ENCODE data around the gene METRNL.
"Not testable (repeated sequence)": the region's sequence is repeated elsewhere in the genome, so short reads cannot be mapped to it uniquely, and the experiment has no call there.

Gene METRNL, protein sequence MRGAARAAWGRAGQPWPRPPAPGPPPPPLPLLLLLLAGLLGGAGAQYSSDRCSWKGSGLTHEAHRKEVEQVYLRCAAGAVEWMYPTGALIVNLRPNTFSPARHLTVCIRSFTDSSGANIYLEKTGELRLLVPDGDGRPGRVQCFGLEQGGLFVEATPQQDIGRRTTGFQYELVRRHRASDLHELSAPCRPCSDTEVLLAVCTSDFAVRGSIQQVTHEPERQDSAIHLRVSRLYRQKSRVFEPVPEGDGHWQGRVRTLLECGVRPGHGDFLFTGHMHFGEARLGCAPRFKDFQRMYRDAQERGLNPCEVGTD

DNA sequence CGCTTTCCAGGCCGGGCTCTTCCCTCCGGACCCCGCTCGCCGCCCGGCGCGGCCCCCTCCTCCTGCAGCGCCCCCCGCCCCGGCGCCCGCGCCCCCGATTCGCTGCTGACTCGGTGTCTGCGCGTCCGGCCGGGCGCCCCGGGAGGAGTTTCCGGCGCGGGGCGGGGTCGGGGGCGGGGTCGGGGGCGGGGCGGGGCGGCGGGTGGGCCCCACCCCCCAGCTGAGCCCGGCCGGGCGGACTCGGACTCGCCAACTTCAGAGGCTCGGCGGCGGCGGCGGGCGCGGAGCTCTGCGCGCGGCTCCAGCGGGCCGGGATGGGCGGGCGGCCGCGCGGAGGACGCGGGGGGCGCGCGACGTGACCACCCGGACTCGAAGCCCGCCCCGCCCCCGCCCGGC, at the start of gene METRNL:
Gene METRNL, plus strand, starts transcription at position 258 of the 396 bp plus-strand sequence. CDS start 207 bp downstream, outside the sequence.
- peak; percentile 47 for DNase-seq

DNA sequence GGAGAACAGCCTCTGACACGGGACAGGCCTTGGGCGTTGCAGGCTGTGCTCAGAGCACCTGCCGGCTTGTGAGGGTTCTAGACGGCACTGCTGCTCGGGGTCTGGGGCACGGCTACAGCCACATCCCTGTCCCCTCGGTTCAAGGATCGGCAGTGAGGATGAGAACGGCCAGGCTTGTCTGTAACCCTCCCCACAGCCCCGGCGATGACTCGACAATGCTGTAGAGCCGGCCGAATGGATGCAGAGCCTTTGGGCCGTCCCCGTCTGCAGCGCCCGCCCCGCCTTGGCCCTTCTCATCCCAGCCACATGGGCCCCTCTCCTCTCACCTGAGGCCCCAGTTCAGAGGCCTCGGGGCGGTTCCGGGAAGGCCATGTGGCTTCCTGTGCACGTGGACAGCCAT, 49.0 kb upstream of the METRNL start:
- no peak for DNase-seq

DNA sequence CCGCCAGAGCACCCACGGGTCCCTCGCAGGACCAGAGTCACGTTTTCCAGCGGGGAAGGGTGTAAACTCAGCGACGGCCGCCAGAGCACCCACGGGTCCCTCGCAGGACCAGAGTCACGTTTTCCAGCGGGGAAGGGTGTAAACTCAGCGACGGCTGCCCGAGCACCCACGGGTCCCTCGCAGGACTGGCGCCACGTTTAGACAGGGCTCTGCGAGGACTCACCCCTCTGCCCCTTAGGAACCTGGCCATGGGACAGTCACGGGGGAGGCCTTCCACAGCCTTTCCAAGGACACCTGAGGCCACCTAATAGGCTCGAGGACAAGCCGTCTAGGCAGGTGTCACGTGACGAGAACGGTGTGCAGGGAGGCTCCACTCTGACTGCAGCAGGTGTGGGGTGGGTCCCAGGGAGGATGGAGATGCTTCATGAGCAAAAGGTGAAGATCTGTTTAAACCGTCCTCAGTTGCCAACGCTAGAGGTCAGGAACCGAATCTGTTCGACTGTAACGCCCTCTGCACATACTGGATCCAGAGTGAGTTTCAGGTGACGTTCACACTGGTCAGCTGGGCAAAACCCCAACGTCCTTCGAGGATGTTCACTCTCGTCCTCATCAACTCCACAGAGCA, 48.0 kb upstream of the METRNL start:
- no peak for DNase-seq

DNA sequence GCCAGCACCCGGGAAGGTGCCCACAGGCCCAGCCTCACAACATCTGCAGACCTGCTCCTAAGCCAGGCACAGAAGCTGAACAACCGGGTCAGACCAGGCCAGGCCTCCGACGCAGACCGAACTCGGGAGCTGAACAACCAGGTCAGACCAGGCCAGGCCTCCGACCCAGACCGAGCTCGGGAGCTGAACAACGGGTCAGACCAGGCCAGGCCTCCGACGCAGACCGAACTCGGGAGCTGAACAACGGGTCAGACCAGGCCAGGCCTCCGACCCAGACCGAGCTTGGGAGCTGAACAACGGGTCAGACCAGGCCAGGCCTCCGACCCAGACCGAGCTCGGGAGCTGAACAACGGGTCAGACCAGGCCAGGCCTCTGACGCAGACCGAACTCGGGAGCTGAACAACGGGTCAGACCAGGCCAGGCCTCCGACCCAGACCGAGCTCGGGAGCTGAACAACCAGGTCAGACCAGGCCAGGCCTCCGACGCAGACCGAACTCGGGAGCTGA, 47.4 kb upstream of the METRNL start:
- DNase-seq = not testable (repeated sequence)

DNA sequence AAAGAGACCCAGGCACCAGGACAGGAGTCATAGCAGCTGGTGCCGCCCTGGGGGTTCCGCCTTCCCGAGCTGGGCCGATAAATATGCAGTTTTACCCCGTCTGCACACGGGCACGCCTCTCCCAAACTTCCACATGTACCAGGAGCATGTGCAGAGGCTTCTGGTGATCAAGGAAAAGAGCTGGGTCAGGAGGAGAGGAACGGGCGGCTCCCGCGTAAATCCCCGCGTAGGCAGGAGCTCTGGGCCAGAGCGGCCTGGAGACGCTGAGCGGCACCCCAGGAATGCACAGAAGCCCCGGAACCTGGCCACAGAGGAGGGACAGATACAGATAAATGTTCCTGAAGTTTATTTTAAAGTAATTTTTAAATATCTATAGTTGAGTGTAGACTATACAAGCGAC, 46.6 kb upstream of the METRNL start:
- DNase-seq = no peak

DNA sequence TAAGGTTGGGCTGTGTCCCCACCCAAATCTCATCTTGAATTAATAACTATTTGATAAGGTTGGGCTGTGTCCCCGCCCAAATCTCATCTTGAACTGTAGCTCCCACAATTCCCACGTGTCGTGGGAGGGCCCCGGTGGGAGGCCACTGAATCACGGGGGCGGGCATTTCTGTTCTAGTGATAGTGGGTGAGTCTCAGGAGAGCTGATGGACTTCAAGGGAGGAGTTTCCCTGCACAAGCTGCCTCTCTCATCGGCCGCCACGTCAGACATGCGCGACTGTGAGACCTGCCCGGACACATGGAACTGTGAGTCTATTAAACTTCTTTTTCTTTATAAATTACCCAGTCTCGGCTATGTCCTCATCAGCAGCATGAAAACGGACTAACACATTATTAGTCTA, 44.9 kb upstream of the METRNL start:
- DNase-seq = no peak

DNA sequence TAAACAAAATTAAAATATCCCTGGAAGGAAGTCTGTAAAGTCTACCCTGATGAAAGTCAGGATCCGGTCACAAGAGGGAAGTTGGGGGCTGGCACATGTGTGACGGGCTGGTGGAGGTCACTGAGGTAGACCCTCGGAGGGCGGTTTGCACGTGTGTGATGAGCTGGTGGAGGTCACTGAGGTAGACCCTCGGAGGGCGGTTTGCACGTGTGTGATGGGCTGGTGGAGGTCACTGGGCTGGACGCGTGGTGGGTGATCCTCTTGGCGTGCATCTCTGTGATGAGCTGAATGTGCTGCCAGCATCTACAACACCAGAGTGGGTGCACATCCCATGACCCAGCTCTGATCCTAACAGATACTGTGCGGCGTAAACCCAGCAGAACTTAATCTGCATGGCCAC, 43.7 kb upstream of the METRNL start:
- DNase-seq = no peak

DNA sequence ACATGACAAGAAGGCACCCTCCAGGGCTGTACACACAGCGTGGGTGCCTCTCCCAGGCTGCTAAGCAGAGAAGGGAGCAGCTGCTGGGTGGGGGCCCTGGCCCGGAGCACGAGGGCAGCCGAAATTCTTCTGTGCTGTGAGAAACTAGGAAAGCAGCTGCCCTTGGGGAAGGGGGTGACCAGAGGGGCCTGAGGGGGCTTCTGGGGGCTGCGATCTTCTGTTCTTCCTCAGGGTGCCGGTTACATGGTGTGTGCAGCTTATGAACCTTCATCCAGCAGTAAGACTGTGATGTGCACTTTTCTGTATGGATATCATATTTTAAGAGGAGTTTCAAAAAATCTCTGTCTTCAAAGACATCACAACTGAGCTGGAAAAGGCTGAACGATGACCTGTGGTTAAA, 43.2 kb upstream of the METRNL start:
- no peak for DNase-seq

DNA sequence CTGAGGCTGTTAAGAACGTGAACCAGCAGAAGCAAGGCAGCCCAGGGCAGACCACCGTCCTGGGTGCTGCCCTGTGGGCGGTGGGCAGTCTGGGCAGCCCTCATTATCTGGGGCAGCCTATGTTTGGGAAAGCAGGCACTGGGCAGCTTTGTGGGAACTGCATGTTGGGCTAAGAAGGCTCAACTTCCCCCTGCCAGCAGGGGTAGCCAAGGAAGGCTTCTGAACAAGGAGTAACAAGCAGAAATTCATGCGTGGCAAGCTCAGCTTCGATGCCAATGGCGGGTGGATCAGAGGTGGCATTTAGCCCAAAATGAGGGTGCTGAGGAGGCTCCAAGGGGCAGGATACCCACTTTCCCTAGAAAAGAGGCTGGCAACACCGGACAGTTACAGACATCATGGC, 42.7 kb upstream of the METRNL start:
- no peak for DNase-seq

DNA sequence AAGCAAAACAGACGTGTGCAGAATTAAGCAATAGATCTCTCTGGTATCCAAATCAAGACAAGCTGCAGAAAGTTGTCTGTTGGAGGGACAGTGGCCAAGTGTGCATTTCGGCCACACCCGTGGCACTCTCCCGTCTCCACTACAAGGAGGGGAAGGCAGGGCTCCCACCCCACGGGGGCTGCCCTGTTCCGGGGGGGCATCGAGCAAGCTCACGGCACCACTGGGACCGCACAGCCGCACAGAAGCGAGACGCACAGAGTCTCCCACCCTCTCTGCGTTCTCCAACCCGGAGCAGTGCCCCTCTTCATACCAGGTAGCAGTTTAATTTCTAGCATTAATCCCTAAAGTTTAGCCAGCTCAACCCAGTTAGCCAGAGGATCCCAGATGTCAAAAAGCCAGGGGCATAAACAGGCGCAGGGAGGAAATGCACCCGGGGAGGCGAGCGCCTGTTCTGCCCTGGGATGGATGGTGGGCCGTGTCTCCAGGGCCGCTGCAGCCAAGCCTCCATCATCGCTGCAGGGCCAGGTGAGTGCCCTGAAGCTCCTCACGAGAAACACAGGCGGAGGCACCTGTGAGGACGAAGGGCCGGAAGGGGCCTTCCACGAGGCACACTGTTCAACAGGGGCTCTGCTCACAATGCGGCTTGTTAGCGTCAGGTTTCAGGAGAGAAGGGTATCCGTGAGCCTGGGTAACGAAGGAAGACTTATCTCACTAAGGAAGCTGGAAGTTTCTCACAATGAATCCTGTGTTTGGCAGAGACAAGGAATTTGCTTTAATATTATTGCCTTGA, 42.1 kb upstream of the METRNL start:
- DNase-seq = no peak

DNA sequence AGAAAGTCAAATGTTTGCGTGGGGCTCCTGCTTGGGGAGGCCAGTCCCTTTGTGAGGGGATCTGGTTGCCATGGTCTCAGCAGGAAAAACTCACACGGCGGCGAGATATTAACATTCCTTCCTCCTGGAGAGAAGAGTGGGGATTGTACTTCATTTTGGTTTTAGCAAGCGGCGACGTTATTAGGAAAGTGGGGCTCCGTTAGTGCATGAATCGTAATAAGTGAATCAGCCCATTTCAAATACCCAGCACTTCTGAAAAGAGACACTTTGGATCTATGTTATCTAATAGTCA, 41.6 kb upstream of the METRNL start:
- DNase-seq = no peak

DNA sequence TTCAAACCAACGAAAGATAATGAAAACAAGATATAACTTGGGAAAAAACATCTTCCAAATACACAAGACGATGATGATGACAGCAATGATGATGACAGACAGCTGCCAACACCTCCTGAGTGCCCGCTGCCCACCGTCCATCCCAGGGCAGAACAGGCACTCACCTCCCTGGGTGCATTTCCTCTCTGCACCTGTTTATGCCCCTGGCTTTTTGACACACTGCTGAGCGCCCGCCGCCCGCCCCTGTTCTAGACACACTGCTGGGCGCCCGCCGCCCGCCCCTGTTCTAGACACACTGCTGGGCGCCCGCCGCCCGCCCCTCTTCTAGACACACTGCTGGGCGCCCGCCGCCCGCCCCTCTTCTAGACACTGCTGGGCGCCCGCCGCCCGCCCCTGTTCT, 40.4 kb upstream of the METRNL start:
- DNase-seq = not testable (repeated sequence)

DNA sequence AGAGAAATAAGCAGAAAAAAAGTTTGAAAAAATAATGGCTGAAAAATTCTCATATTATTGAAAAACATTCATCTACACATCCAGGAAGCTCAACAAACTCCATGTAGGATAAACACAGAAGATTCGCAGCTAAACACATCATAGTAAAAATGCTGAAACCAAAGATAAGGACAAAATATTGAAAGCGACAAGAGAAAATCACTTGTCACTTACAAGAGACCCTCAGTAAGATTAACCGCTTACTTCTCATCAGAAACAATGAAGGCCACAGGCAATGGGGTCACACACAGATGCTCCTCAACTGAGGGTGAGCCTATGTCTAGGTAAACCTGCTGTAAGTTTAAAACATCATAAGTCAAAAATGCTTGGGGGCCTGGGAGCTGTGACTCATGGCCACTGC, 38.1 kb upstream of the METRNL start:
- DNase-seq = no peak

DNA sequence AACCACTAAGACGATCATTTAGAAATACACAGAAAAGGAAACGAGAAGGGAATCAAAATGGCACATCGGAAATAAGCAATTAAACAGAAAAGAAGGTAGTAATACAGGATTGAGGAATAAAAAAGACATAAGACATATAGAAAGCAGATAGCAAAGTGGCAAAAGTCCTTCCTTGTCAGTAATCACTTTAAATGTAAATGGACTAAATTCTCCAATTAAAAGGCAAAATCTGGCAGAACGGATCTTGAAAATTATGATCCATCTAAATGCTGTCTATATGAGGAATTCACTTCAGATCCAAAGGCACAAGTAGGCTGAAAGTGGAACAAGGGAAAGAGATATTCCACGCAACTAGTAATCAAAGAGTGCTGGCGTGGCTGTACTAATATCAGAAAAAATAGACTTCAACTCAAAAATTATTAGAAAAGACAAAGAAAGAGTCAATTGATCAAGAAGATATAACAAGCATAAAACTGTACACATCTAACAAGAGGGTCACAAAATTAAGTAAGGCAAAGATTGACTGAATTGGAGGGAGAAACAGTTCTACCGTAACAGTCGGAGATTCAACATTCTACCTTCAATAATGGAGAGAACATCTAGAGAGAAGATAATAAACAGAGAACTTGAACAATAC, 36.8 kb upstream of the METRNL start:
- no peak for DNase-seq

DNA sequence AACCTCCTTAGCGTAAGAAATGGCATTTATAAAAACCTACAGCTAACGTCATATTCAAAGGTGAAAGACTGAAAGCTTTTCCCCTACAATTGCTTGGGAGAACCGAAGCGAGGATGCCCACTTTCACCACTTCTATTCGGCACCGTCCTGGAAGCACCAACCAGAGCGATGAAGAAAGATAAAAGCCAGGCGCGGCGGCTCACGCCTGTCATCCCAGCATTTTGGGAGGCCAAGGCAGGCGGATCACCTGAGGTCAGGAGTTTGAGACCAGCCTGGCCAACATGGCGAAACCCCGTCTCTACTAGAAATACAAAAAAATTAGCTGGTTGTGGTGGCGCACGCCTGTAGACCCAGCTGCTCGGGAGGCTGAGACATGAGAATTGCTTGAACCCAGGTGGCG, 34.9 kb upstream of the METRNL start:
- DNase-seq = not testable (repeated sequence)

DNA sequence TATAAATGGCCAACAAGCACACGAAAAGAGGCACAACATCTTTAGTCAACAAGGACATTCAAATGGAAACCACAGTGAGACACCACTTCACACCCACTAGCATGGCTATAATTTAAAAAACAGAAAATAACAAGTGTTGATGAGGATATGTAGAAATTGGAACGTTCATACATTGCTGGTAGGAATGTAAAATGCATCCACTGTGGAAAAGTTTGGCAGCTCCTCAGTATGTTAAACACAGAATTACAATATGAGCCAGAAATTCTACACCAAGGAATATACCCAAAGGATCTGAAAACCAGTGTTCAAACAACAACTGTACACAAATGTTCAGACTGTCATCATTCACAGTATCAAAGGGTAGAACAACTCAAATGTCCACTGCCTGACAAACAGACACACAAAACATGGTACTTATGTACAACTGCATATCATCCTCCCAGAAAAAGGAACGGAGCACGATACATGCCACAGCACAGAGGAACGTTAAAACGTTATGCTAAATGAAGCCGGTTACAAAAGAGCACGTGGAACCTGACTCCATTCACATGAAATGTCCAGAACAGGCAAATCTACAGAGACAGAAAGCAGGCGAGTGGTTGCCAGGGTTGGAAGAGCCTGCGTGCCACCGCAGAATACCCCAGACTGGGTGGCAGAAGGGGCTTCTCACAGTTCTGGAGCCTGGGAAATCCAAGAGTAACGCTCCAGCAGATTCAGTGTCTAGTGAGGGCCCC, 32.8 kb upstream of the METRNL start:
- no peak for DNase-seq

DNA sequence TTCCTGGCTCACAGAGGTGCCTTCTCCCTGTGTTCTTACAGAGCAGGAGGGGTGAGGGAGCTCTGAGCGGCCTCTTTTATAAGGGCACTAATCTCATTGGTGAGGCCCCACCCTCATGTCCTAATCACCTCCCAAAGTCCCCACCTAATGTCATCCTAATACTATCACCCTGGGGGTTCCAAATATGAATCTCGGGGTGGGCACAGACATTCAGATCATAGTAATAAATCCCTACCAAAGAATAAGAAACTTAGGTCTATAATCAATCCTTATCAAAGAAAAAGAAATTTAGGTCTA, 32.3 kb upstream of the METRNL start:
- DNase-seq = no peak

DNA sequence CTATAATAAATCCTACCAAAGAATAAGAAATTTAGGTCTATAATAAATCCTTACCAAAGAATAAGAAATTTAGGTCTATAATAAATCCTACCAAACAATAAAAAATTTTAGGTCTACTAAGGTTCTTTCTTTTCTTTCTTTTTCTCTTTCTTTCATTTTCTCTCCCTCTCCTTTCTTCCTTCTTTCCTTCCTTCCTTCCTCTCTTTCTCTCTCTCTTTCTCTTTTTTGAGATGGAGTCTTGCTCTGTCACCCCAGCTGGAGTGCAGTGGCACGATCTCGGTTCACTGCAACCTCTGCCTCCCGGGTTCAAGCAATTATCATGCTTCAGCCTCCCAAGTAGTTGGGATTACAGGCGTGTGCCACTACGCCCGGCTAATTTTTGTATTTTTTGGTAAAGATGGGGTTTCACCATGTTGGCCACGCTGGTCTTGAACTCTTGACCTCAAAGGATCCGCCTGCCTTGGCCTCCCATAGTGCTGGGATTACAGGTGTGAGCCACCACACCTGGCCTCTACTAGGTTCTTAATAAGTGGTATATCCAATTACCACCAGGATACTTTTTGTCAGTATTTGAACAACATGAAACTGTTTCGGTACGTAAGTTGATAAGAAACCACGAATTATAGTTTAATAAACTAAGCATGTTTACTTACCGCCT, 31.5 kb upstream of the METRNL start:
- DNase-seq = not testable (repeated sequence)

DNA sequence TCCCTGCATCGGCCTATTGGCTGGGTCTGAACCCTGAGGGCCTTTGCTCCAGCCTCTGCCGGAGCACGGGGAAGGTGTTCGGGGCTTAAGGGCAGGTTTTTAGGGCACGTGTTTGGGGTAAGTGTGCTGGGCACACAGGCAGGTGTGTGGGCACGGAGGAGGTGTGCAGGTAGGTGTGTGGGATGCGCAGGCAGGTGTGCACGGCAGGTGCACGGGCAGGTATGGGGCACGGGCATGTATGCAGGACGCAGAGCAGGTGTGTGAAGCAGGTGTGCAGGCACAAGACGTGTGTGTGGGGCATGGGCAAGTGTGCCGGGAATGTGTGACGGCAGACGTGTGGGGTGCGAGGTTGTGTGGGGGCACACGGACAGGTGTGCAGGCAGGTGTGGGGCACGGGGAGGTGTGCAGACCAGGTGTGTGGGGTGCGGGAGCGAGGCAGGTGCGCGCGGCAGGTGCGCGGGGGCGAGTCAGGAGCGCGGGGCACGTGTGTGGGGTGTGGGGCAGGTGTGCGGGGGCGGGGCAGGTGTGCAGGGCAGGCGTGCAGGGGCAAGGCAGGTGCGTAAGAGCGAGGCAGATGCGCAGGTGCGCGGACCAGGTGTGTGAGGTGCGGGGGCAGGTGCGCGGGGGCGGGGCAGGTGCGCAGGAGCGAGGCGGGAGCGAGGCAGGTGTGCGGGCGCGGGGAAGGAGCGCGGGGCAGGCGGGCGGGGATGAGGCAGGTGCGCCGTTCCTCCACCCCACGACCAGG, 28.6 kb upstream of the METRNL start:
- no peak for DNase-seq

DNA sequence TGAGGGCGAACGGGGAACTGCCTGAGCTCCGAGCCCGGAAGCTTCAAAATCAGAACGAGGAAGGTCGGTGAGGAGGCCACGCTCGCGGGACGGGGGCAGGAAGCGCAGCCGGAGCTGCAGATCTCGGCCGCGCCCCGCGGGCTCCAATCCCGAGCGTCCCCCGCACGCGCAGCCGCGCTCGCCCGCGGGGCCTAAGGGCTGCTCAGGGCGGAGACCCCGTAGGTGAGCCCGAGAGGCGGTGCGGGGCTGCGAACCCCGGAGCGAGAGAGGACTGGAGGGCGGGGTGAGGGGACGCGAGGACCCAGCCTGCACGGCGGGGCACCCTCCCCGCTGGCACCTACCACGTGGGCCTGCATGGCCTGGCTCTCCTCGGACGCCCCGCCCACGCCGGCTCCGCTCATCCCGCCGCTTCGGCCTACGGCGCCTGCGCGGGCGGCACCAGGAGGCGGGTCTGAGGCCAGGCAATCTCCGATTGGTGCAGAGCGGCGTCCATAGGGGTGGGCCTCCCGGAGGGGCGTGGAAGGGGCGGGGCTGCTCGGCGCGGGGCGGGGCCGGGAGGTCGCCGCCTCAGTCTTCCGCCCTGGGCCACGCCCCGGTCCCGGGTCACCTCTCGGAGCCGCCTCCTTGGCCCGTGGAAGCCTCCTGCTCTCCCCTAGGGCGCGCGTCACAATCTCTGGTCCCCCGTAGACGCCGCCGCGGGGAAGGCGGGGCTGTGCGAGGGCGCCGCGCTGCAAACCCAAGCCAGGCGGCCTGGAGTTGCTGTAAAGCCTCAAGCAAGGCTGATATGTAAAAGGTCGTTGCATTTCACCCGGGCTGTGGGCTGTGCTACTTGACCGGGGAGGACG, 27.8 kb upstream of the METRNL start:
- peak; percentile 96 for DNase-seq

DNA sequence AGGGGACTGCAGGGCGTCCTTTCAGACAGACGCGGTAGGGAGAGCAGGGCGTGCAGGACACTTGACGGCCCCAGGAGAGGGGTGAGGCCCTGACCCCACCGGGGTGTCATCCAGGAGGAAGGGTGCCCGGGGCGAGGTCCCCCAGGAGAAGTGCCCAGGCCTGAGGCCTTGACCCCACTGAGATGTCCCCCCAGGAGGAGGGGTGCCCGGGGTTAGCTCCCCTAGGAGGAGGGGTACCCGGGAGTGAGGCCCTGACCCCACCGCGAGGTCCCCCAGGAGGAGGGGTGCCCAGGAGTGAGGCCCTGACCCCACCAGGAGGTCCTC, 27.2 kb upstream of the METRNL start:
- DNase-seq = no peak
